ENCODE measurements around the gene PHC2. TPM values are rescaled to one million over a fixed set of nuclear protein-coding genes. Genes with fewer than 3 reads are reported as not detected.

Gene PHC2
- total RNA-seq, 4 donors from 2014 or later: 118 to 164 (median 139) TPM

- TF ChIP-seq CTCF (IDR thresholded peaks at IDR 0.05; ENCODE audit: low read depth): no peak
These were observed 23.9 kb upstream of the PHC2 start for GRCh38 chr1:33454646-33455282.

GRCh38 chr1:33446590-33446989 is 15.7 kb upstream of the PHC2 start:
- no peak for TF ChIP-seq CTCF (IDR thresholded peaks at IDR 0.05; ENCODE audit: low read depth)

- TF ChIP-seq CTCF (IDR thresholded peaks at IDR 0.05; ENCODE audit: low read depth): no peak
These were observed 14.2 kb upstream of the PHC2 start for GRCh38 chr1:33445108-33445507.

GRCh38 chr1:33443705-33444180 is 12.8 kb upstream of the PHC2 start:
- TF ChIP-seq CTCF (IDR thresholded peaks at IDR 0.05; ENCODE audit: low read depth): no peak

- no peak for TF ChIP-seq CTCF (IDR thresholded peaks at IDR 0.05; ENCODE audit: low read depth)
These were observed 12.3 kb upstream of the PHC2 start for GRCh38 chr1:33443080-33443704.

- no peak for TF ChIP-seq CTCF (IDR thresholded peaks at IDR 0.05; ENCODE audit: low read depth)
These were observed 11.2 kb upstream of the PHC2 start for GRCh38 chr1:33442141-33442540.

- TF ChIP-seq CTCF (IDR thresholded peaks at IDR 0.05; ENCODE audit: low read depth): no peak
These were observed 10.3 kb upstream of the PHC2 start for GRCh38 chr1:33441088-33441745.

All from subcutaneous adipose tissue (tissue), 4 donors.